HG03432 (cell line): ENCODE measurements around the gene TSNAX.
A peak's percentile ranks its signal among the peaks of the same experiment; 100 is the strongest.
"Not testable (repeated sequence)": the region's sequence is repeated elsewhere in the genome, so short reads cannot be mapped to it uniquely, and the experiment has no call there.

Experiments
- ATAC-seq: cut with Tn5 transposase; IDR thresholded peaks from one replicate; pipeline ENCODE4 v1.9.1; 2021; ENCODE audit warnings: mild to moderate bottlenecking, moderate library complexity; ENCODE audit not compliant: unreplicated experiment

TSNAX gene, protein sequence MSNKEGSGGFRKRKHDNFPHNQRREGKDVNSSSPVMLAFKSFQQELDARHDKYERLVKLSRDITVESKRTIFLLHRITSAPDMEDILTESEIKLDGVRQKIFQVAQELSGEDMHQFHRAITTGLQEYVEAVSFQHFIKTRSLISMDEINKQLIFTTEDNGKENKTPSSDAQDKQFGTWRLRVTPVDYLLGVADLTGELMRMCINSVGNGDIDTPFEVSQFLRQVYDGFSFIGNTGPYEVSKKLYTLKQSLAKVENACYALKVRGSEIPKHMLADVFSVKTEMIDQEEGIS

DNA sequence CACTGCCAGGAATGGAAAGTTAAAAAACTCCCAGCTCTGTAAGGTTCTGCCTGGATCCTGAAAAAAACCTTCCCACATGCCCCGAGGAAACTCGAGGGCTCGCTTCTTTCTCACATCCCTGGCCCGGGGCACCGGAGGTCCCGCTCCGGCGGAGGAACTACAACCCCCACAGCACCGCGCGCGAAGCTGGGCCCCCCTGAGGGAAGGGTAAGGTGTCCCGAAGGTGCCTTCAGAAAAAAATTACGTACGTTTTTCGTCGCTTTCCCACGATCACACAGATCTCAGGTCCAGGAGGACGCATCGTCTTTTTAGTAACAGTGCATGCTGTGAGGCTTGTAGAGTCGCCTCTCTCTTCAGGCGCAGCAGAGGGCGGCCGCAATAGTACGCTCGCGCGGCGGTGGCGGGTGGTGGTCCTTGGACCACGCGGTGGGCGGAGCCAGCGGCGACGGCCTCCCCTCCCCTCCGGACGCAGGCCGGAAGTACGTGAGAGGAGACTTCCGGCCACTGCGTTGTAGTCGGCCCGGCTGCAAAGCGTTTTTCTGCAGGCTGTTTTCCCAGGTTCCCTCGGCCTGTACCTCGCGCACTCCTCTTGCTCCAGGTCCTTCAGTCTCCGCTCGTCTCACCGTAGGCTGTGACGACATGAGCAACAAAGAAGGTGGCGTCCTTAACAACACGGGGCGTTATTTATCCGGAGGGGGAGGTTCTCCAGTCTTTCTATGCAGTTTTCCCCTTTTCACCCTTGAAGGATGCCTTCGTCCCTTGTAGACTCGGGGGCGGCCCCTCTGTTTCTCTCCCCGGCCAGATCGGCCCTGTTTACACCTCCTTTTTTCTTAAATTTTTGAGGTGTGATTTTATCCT is at the start of gene TSNAX:
TSNAX (plus strand) TSS at position 498 of the 858 bp plus-strand sequence; CDS start at position 640, 142 bp downstream.
- peak; percentile 99 for ATAC-seq

DNA sequence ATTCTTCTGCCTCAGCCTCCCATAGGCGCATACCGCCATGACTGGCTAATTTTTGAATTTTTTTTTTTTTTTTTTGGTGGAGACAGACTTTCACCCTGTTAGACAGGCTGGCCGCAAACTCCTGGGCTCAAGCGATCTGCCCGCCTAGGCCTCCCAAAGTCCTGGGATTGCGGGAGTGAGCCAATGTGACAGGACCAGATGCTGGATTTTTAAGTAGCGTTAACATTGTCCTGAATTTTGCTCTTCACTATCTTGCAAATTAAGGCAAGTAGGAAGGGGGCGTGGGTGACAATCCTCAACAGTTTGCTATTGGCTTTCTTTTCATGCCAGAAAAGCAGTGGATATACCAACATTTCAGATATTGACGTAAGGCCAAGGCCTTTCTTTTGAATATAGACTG is 49.7 kb upstream of the TSNAX start:
- no peak for ATAC-seq

DNA sequence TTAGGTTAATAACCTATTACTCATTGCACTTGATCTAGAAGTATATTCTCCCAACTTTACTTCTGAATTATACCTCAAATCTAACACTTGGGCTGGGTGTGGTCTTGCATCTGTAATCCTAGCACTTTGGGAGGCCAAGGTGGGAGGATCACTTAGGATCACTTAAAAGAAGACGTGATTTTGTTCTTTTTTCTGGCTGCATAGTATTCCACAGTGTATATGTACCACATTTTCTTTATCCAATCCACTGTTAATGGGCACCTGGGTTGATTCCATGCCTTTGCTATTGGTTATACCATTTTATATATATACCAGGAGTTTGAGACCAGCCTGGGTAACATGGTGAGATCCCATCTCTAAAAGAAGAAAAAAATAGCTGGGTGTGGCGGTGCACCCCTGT is 48.5 kb upstream of the TSNAX start:
- no peak for ATAC-seq

DNA sequence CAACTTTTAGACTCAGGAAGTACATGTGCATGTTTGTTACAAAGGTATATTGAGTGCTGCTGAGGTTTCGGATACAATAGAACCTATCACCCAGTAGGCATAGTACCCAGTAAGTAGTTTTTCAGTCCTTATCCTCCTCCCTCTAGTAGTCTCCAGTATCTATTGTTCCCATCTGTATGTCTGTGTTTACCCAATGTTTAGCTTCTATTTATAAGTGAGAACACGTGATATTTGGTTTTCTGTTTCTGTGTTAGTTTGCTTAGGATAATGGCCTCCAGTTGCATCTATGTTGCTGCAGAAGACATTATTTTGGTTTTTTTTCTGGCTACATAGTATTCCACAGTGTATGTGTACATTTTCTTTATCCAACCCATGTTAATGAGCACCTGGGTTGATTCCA is 47.2 kb upstream of the TSNAX start:
- ATAC-seq, result no peak

DNA sequence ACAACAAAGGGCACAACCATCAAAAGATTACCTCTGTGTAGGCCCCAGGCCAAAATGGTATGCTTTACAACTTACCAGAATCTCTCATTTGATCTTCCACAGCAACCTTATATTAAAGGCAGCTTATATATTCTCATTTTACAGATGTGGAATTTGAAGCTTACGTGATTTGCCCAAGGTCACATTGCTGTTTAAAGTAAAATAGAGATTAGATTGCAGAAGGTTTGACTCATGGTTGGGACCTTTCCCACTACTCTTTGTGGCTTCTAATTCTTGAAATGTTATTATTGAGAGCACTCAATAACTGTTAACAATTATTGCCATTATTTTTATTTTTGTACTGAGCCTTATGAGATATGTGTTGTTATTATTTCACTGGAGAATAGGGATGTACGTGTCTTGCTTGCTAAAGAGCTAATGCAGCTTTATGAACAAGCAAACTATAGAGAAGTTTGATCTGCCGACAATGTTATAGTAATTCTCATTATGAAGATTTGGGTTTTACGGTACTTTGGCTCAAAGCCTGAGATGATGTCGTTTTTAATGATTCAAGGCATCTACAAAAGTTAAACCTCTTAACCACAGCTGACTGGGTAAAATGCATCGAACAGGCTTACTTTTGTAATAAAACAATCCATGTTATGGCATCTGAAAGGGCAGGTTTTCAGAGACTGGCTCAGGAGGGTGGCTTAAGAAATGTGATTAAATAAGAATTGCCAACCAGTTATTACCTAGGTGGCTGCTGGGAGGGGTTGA is 43.3 kb upstream of the TSNAX start:
- ATAC-seq, result no peak

DNA sequence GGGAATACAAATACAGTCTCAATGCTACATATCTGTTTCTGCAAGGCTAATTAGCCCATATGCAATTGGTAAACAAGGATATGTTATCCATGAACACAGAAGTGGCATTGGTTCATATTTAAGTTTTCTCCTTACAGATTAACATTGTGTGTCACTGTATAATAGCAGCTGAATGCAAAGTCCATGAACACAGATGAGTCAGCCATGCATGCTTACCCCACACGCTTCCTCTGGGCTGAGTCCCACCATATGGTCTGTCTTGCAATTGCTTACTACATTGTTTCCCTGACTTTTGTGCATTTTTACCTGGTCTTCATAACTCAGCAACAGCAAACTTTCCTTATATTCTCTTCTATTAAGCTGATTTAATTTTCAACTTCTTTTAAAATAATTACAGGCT is 41.5 kb upstream of the TSNAX start:
- ATAC-seq, result peak; percentile 64

DNA sequence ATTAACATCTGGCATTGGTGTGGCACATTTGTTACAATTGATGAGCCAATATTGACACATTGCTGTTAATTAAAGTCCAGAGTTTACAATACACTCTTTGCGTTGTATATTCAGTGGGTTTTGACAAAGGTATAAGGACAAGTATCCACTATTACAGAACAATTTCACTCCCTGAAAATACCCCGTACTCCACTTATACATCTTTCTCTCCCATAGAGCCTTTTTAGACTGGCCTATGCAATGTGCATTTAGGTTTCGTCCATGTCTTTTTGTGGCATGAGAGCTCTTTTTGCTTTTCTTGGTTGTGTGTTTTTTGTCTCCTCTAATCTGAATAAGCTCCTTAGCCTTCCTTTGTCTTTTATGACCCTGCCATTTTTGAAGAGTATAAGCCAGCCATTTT is 40.6 kb upstream of the TSNAX start:
- ATAC-seq, result no peak

DNA sequence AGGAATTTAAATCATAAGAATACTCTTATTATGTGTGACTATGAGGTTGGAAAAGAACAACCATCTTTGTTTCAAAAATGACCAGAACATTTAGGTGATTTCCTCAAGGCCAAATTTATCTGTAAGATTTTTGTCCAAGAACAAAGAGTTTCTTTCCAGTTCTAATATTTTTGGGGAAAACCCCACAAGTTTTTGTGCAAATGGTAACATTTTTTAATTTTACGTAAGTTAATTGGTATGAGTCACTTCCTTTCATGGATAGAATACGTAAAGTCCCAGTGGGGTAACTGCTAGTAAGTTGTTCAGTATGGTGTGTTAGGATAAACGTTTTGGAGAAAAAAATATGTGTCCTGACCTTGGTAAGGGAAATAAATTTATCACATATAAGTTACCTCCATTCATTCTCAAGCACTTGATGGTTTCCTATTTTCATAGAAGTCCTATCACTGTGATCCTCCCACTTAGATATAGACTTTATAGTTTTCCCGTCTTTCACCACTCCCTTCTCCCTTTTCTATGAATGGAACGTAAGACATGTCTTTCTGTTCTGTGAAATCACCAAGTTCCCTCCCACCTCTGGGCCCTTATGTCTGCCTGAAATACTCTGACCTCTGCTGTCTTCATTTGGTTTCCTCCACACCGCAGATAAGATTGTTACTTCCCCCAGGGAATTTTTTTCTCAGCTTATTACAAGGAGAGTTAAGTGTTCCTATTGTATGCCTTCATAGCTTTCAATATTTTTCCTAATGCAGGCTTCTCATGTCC is 34.9 kb upstream of the TSNAX start:
- ATAC-seq, result peak; percentile 39

DNA sequence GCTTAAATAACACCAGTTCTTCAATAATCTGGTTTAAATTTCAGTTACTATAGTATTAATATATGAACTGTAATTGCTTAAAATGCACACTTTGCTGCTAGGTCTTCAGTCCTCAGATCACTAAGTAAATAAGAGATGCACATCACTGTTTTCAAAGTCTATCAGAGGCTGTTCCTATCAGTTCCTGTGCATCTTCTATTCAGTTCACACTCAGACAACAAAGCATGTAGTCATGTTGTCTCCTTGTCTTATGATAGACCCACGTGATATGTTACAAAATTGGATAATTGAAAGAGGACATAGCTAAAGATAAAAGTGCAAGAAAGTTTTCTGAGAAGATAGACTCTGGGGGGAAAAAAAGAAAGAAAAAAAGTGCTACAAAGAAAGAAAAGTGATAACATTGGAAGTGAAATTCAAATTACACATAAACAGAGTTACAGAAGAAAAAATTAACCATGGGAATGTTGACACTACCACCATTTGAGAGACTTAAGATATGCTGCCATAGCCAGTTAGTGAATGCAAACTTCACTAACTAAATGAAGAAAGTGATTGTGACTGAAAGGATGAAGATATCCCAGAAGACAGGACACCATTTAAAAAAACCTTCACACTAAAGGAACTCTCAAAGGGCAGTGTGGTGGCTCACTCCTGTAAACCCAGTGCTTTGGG is 33.9 kb upstream of the TSNAX start:
- no peak for ATAC-seq

DNA sequence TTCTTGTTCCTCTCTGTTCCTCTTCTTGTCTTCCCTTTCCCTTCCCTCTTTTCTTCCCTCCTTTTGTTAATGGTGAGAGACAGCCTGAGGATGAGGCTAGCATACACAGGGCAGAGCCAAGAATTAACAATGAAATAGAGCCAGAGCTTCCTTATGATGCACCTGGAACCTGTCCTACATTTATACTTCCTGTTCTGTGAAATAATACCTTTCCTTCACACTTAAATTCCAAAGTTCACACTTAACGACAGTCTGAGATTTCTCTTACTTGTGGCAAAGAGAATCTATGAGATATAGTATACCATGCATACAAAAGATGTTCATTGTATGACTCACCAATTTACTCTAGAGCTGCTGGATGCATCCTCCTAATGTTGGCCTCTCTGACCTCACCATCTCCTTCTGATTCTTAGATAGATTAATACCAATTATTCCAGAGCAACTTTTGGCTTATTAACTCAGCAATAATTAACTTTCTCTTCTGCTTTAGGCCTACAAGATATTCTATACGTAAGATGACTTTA is 30.8 kb upstream of the TSNAX start:
- no peak for ATAC-seq

DNA sequence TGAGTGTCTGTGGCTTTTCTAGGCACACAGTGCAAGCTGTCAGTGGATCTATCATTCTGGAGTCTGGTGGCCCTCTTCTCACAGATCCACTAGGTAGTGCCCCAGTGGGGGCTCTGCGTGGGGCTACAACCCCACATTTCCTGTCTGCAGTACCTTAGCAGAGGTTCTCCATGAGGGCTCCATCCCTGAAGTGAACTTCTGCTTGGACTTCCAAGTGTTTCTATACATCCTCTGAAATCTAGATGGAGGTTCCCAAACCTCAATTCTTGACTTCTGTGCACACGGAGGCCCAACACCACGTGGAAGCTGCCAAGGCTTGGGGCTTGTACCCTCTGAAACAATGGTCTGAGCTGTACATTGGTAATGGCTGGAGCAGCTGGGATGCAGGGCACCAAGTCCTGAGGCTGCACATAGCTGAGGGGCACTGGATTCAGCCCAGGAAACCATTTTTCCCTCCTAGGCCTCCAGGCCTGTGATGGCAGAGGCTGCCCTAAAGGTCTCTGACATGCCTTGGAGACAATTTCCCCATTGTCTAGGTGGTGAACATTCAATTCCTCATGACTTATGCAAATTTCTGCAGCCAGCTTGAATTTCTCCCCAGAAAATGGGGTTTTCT is 29.2 kb upstream of the TSNAX start:
- no peak for ATAC-seq

DNA sequence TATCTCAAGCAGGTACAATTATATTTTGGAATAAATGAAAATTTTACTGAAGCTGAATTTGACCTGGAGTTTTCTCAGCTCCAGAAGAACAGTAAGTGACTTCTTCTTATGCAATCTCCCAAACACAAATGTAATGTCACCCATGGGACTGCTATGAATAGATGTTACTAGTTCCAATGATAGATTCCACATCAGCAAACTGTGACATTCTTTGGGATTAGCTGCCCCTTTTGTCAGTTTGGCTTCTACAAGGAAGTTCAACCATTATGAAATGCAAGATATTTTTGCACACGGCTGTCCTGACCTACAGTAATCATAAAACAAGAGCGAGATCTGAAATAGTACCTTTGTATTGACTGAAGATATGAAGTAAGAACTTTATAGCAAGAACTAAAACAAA is 27.8 kb upstream of the TSNAX start:
- no peak for ATAC-seq

DNA sequence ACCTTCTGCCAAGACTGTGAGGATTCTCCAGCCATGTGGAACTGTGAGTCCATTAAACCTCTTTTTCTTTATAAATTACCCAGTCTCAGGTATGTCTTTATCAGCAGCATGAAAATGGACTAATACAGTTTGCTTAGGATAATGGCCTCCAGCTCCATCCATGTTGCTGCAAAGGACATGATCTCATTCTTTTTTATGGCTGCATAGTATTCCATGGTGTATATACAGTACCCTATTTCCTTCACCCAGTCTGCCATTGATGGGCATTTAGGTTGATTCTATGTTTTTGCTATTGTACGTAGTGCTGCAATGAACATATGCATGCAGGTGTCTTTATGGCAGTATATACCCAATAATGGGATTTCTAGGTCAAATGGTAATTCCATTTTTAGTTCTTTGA is 25.3 kb upstream of the TSNAX start:
- ATAC-seq, result not testable (repeated sequence)

DNA sequence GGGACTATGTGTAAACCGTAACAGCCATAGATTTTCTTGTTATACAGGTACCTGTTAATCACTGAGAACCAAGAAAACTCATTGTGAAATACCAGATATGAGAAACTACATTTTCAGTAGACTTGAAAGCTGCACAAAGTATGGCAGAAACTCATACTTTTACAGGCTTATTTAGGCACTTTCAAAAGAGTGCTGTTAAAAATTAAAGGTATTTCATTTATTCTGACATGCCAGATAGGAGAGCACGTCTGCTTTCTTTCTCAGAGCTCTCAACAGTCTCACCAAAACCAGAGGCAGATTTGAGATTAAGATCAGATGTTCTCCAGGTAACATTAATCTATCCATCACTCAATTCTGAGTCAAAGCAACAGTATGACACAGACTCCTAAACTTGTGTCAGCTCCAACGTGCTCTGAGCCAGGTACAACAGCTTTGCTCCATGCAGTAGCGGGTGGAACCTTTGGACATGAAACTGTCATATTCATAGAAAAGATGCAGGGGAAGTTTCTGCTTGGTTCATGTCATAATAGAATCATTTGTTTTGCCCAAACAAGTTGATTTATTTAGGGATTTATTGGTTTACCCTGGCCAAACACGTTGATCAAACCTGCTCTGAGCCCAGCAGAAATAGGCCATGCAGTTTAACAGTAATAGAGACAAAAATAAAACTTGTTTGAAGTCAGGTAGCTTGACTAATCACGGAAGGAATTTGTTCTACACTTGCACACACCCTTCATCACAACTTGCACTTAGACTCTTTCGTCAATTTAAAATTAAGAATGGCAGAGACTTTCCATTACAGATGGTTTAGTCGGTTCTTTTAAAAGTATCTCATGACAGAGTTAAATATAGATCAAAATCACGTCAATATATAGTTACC is 20.8 kb upstream of the TSNAX start:
- peak; percentile 68 for ATAC-seq

DNA sequence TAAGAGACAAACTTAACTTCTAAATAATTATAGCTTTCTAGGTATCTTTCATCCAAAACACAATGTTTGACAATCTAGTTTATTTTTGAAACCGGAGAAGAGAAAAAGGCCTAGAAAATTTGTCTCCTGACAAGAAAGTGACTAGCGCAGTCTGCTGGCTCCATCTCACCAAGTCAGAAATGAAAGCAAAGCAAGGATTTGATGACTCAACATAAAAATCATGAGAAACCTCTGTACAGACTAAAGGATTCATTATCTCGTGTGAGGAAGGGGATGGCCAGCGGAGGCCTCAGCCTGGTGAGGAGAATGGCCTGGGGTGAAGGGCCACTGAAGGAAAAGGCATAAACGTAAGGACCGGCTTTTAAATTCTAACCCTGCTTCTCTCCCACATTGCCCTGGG is 20.0 kb upstream of the TSNAX start:
- no peak for ATAC-seq

DNA sequence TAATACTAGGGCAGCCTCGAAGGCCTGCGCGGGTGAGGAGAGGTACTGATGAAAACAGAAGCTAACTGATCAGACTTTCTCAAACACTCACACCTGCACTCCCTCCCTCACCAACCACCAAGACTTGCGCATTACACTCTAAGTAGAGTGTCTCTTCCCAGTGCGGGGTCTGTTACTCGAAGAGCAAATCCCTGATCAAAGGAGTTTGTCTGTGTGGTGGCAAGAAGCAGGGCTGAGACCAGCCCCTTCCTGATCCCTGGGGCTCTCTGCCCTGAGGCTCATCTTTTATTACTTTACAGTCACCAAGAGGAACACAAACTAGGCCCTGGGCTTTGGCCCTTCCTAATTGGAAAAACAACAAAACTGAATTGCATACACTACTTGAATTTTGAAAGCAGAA is 19.5 kb upstream of the TSNAX start:
- ATAC-seq, result no peak

DNA sequence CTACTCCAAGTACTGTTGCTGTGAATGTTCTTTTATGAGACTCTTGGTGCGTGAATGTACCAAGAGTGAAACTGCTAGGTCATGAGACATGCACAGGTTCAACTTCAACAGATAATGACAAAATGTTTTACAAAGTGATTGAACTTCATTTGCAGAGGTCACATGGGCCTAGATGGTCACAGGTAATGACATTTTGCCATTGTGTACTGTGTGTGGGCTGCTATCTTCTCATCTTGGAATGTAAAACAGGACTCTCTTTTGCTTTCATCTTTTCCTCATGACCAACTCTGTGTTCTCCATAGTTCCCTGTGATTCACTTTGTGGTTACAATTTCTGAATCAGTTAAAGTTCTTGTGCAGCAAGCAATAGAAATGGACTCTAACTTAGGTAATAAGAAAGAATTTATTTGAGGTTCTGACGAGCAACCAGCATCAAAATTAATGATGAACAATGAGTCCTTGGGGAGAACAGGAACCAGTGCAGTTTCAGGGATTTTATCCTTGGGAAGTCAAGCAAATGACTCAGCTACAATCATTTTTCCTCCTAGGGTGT is 16.2 kb upstream of the TSNAX start:
- peak; percentile 44 for ATAC-seq

DNA sequence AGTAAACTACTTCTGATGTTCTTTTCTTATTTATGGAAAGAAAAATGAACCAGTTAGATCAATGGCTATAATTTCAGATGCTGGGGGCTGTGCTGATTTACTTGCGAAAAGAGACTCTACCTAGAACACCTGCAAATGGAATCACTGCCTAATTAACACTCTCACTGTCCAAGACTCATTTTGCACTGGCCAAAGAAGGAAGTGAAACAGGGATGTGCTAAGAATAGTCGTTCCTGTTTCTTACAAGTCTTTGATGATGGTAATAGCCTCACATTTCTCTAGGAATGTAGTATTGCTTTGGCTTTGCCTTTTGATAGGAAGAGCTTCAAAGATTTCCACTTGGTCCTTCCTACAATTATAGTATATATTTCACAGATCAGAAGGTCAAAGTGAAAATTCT is 12.7 kb upstream of the TSNAX start:
- ATAC-seq, result no peak
